GM19463 (cell line): Measurements from ENCODE around the gene ABHD12.
"Not testable (repeated sequence)": the region's sequence is repeated elsewhere in the genome, so short reads cannot be mapped to it uniquely, and the experiment has no call there.

Source experiments
- ATAC-seq: cut with Tn5 transposase; IDR thresholded peaks from one replicate; pipeline ENCODE4 v1.9.1; 2021; ENCODE audit warnings: mild to moderate bottlenecking, moderate library complexity; ENCODE audit not compliant: unreplicated experiment

The ABHD12 gene

GRCh38 chr20:25269057-25269832 is 121.4 kb downstream of the ABHD12 start:
- no peak for ATAC-seq

GRCh38 chr20:25260770-25261437 is 129.7 kb downstream of the ABHD12 start:
- not testable (repeated sequence) for ATAC-seq

GRCh38 chr20:25259788-25260254 is 130.8 kb downstream of the ABHD12 start:
- ATAC-seq: no peak

GRCh38 chr20:25259358-25259757 is 131.3 kb downstream of the ABHD12 start:
- ATAC-seq: no peak

GRCh38 chr20:25258828-25259227 is 131.8 kb downstream of the ABHD12 start:
- no peak for ATAC-seq

GRCh38 chr20:25258476-25258805 is 132.2 kb downstream of the ABHD12 start:
- no peak for ATAC-seq

- no peak for ATAC-seq
Observed at GRCh38 chr20:25257756-25258475, 132.7 kb downstream of the ABHD12 start.

GRCh38 chr20:25257130-25257529 is 133.5 kb downstream of the ABHD12 start:
- no peak for ATAC-seq

GRCh38 chr20:25256226-25256859 is 134.3 kb downstream of the ABHD12 start:
- ATAC-seq: no peak

- ATAC-seq: no peak
Observed at GRCh38 chr20:25254986-25255680, 135.5 kb downstream of the ABHD12 start.

GRCh38 chr20:25254571-25254970 is 136.1 kb downstream of the ABHD12 start:
- no peak for ATAC-seq

GRCh38 chr20:25253606-25254275 is 136.9 kb downstream of the ABHD12 start:
- no peak for ATAC-seq

- no peak for ATAC-seq
Observed at GRCh38 chr20:25252686-25253421, 137.8 kb downstream of the ABHD12 start.

GRCh38 chr20:25252230-25252651 is 138.4 kb downstream of the ABHD12 start:
- ATAC-seq: no peak

GRCh38 chr20:25251558-25251957 is 139.1 kb downstream of the ABHD12 start:
- no peak for ATAC-seq

- ATAC-seq: no peak
Observed at GRCh38 chr20:25251019-25251418, 139.6 kb downstream of the ABHD12 start.

GRCh38 chr20:25250508-25250907 is 140.1 kb downstream of the ABHD12 start:
- ATAC-seq: no peak
